Measurements from ENCODE around the gene SUN1.
A peak's percentile ranks its signal among the peaks of the same experiment; 100 is the strongest.
"Not testable (repeated sequence)": the region's sequence is repeated elsewhere in the genome, so short reads cannot be mapped to it uniquely, and the experiment has no call there.

The SUN1 gene

GRCh38 chr7:835021-835420 lies 2.7 kb downstream of the SUN1 start:
- no peak for DNase-seq (ENCODE audit: low read depth, low spot score)

- DNase-seq (ENCODE audit: low read depth, low spot score): no peak
These were observed 3.5 kb downstream of the SUN1 start for GRCh38 chr7:835485-836401.

GRCh38 chr7:836429-836828 lies 4.2 kb downstream of the SUN1 start:
- DNase-seq (ENCODE audit: low read depth, low spot score): peak; percentile 47

GRCh38 chr7:837001-837400 lies 4.7 kb downstream of the SUN1 start:
- DNase-seq (ENCODE audit: low read depth, low spot score): no peak

GRCh38 chr7:840001-840600 lies 7.8 kb downstream of the SUN1 start:
- DNase-seq (ENCODE audit: low read depth, low spot score): no peak

- DNase-seq (ENCODE audit: low read depth, low spot score): no peak
These were observed 9.7 kb downstream of the SUN1 start for GRCh38 chr7:841943-842342.

- no peak for DNase-seq (ENCODE audit: low read depth, low spot score)
These were observed 10.3 kb downstream of the SUN1 start for GRCh38 chr7:842431-843031.

- DNase-seq (ENCODE audit: low read depth, low spot score): no peak
These were observed 11.0 kb downstream of the SUN1 start for GRCh38 chr7:843230-843629.

- no peak for DNase-seq (ENCODE audit: low read depth, low spot score)
These were observed 11.8 kb downstream of the SUN1 start for GRCh38 chr7:844043-844442.

GRCh38 chr7:844514-844913 lies 12.2 kb downstream of the SUN1 start:
- no peak for DNase-seq (ENCODE audit: low read depth, low spot score)

GRCh38 chr7:845091-845490 lies 12.8 kb downstream of the SUN1 start:
- DNase-seq (ENCODE audit: low read depth, low spot score): no peak

- DNase-seq (ENCODE audit: low read depth, low spot score): no peak
These were observed 13.5 kb downstream of the SUN1 start for GRCh38 chr7:845731-846130.

GRCh38 chr7:846958-847650 lies 14.8 kb downstream of the SUN1 start:
- not testable (repeated sequence) for DNase-seq (ENCODE audit: low read depth, low spot score)

GRCh38 chr7:847728-848127 lies 15.5 kb downstream of the SUN1 start:
- DNase-seq (ENCODE audit: low read depth, low spot score): not testable (repeated sequence)

- DNase-seq (ENCODE audit: low read depth, low spot score): no peak
These were observed 16.9 kb downstream of the SUN1 start for GRCh38 chr7:849145-849544.

GRCh38 chr7:849781-850180 lies 17.5 kb downstream of the SUN1 start:
- DNase-seq (ENCODE audit: low read depth, low spot score): no peak

- DNase-seq (ENCODE audit: low read depth, low spot score): no peak
These were observed 18.9 kb downstream of the SUN1 start for GRCh38 chr7:851204-851603.

- DNase-seq (ENCODE audit: low read depth, low spot score): no peak
These were observed 21.3 kb downstream of the SUN1 start for GRCh38 chr7:853366-854117.

GRCh38 chr7:854118-854775 lies 22.0 kb downstream of the SUN1 start:
- DNase-seq (ENCODE audit: low read depth, low spot score): no peak

GRCh38 chr7:855686-856369 lies 23.6 kb downstream of the SUN1 start:
- no peak for DNase-seq (ENCODE audit: low read depth, low spot score)

Data from astrocyte of the hippocampus (primary cell).